Urothelium cell line (cell line): ENCODE measurements around the gene SLC35C1.

Experiments used
- DNase-seq: peaks from one replicate; pipeline ENCODE4 v3.0.0; 2011; ENCODE audit warnings: low spot score, mixed read lengths
- FAIRE-seq: peaks from 2 replicates; lab custom pipeline; 2011; peaks lifted over from hg19 to GRCh38; lab: Jason Lieb, UNC

The SLC35C1 gene

DNA sequence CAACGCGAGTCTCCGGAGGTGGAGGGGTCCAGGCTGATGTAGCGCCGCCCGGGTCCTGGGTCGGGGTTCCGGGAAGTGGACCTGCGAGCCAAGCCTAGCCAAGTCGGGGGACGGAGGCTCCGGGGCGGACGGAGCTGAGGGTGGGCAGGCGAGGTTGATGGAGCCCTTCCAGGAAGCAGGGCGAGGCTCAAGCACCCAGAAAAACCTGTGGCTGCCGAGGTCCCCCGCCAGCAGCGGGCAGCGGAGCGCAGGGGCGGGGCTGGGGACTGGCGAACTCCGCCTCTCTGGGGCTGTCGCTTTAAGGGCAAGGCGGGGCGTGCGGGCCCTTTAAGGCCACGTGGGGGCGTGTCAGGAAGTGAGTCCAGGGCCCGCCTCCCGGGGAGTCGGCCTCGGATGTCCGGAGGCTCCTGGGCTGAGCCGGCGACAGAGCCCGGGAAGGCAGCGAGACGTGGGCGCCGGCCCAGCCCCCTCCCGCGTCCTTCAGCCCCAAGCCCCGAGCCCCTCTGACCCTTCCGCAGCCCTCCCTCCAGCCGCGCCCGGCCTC is at the start of gene SLC35C1:
TSS of gene SLC35C1 (plus strand) at position 389 of the 544 bp plus-strand sequence. CDS start 653 bp downstream, outside the sequence.
- no peak for FAIRE-seq
- DNase-seq = peak; percentile 98

DNA sequence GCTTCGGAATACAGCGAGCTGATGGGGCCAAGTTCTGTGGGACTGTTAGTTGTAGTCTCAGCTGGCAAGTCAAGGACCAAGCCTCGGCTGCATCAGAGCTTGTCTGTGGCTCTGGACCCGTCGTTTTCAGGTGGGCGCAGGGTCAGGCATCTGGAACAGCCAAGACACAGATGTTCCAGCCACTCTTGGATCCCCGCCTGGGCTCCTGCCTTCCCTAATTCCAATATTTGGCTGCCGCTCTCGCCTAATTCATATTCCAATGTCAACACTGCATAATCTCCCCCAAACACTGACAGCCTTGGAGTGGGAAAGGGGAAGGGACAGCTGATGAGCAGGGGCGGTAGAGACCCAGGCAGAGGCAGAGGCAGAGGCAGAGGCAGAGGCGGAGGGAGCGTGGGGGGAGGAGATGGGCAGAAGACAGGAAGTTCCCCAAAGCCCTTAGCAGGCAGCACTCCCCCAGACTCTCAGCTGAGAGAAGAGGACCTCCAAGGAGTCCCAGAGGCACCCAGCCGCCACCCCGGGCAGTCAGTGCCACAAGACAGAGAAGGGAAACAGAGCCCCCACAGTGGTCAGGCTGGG is 49.6 kb upstream of the SLC35C1 start:
- DNase-seq (no peak), FAIRE-seq (no peak)

DNA sequence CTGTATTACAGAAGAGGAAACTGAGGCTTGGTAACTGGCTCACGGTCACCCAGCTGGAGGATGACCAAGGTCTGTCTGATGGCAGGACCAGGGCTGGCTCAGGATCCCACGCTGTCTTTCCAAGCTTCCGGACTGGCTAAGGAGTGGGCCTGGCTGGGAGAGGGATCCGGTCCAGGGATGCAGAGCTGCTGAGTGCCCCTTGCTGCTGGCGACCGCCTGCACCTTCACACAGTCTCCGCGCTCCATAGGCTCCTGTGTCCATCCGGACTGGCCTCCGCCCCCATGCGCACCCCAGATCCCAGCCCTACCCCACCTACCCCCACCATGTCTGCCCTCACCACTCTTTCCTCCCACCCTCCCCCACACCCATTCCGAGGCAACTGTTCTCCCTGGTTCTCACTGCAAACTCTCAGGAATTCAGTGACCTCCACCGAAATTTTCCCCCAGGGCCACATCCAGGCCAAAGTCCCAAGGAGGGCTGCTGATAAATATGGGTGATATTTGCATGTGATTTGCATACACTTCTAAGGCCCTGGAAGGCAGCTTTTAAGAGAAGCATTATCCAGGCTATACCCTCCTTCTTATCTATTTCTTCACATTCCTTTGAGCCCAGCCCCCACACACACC is 48.5 kb upstream of the SLC35C1 start:
- FAIRE-seq = no peak
- DNase-seq = no peak

DNA sequence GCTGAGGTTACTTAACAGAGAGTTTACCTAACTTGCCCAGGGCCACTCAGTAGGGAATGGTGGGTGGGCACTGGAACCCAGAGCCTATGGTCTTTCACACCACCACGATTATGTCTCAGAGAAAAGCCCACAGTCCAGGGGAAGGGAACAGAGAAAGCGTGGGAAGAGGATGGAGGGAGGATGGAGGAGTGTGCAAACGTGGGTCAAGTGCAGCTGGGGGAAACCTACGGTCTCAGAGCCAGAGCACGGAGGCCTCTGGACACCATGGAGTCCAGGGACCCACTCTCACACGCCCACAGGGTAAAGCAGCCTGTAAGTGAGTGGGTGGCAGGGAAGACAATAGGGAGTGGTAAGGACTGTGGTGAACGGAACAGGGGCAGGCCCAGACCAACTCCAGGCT is 47.3 kb upstream of the SLC35C1 start:
- FAIRE-seq = no peak

DNA sequence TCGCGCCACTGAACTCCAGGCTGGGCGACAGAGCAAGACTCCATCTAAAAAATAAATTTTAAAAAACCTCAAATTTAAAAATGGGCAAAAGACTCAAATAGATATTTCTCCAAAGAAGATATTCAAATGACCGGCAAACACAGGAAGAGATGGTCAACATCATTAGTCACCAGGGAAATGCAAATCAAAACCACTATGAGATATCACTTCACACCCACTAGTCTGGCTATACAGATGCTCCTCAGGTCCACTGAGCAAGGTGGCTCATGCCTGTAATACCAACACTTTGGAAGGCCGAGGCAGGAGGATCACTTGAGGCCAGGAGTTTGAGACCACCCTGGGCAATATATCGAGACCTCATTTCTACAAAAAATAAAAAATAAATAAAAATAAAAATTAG is 43.3 kb upstream of the SLC35C1 start:
- DNase-seq = no peak
- FAIRE-seq = no peak

More for the DNA sequence above, 47.3 kb upstream of the SLC35C1 start:
- DNase-seq = no peak

DNA sequence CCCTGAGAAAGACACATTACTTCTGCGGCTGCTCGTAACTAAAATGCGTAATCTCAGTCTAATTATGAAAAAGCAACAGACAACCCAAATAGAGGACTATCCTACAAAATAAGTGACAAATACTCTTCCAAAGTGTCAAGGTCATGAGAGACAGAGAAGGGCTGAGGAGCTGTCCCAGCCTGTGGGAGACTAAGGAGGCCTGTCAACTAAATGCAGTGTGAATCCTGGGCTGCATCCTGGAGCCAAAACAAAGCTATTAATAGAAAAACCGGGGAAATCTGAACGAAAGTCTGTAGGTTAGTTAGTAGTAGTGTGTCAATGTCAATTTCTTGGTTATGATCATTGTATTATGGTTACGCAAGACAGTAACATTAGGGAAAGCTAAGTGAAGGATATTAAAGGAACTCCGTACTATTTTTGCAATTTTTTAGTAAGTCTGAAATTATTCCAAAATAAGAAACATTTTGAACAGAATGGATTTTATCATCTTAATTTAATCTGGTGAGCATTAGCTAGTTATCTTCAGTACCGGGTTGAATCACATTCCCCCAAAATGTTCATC is 39.8 kb upstream of the SLC35C1 start:
- FAIRE-seq (no peak), DNase-seq (no peak)

DNA sequence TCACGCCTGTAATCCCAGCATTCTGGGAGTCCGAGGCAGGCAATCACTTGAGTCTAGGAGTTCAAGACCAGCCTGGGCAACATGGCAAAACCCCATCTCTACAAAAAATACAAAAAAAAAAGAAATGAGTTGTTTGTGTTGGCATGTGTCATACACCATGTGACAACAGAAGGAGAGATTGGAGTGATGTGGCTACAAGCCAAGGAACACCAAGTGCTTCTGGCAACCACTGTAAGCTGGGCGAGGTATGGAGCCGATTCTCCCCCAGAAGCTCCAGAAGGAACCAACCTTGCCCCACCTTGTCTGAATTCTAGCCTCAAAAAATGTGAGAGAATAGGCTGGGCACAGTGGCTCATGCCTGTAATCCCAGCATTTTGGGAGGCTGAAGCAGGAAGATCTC is 39.1 kb upstream of the SLC35C1 start:
- DNase-seq = no peak
- FAIRE-seq = no peak

DNA sequence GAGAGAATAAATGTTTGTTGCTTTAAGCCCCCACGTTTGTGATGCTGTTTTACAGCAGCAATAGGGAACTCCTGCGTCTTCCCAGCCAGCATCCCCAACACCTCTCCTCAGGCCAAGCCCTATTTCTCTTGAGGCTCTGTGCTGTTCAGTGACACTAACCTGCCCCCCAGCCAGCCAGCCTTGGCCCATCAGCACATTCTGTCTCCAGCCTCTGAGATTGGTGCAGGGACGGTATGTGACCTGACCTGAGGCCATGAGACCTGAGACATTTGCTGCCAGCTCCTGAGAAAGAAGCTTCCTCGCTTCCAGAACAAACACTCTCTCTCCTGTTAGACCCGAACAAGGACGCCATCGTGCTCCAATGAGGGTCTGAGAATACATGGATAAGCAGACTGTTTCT is 38.5 kb upstream of the SLC35C1 start:
- FAIRE-seq (no peak), DNase-seq (no peak)

DNA sequence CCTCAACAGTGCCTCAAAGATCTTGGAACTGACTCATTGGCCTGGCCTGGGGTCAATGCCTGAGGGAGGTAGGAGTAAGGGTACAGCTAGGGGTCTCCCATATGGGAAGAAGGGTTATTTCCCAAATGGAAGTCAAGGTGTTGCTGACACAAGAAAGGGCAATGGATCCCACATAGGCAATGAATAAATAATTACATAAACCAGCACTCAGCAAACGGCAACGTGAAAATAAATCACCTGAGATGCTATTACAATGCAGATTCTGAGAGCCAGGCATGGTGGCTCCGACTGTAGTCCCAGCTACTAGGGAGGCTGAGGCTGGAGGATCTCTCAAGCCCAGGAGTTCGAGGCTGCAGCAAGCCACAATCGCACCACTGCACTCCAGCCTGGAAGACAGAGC is 36.5 kb upstream of the SLC35C1 start:
- DNase-seq (no peak), FAIRE-seq (no peak)

DNA sequence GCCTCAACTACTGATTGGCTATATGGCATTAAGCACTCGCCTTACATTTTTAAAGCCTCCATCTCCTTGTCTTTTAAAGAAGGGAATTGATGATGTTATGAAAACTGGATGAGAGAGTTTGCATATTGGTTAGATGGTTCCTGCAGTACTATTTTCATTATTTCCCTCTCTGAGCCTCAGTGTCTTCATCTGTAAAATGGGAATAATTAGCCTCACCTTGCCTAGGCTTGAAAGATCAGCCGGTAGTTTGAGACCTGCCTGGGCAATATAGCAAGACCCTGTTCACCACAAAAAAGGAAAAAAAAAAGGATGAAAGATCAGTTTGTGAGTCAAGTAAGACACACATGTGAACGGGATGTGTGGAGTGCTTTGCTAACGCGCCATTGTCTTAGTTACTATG is 35.0 kb upstream of the SLC35C1 start:
- DNase-seq (no peak), FAIRE-seq (no peak)

DNA sequence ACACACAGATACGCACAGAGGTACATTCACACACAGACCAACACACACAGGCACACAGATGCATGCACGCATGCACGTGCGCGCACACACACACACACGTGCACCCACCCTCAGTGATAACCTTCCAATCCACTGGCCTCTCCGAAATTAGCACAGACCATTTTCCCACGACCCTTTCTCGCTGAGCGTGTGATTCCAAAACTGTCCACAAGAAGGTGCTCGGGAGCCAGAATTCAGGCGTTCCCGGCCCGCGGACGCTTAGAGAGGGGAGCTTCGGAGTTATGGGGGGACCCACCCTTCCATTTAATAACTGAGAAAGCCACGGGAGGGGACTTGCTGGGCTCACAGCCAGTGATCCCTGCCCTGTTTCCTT is 33.8 kb upstream of the SLC35C1 start:
- FAIRE-seq (peak; percentile 91), DNase-seq (peak; percentile 71)

DNA sequence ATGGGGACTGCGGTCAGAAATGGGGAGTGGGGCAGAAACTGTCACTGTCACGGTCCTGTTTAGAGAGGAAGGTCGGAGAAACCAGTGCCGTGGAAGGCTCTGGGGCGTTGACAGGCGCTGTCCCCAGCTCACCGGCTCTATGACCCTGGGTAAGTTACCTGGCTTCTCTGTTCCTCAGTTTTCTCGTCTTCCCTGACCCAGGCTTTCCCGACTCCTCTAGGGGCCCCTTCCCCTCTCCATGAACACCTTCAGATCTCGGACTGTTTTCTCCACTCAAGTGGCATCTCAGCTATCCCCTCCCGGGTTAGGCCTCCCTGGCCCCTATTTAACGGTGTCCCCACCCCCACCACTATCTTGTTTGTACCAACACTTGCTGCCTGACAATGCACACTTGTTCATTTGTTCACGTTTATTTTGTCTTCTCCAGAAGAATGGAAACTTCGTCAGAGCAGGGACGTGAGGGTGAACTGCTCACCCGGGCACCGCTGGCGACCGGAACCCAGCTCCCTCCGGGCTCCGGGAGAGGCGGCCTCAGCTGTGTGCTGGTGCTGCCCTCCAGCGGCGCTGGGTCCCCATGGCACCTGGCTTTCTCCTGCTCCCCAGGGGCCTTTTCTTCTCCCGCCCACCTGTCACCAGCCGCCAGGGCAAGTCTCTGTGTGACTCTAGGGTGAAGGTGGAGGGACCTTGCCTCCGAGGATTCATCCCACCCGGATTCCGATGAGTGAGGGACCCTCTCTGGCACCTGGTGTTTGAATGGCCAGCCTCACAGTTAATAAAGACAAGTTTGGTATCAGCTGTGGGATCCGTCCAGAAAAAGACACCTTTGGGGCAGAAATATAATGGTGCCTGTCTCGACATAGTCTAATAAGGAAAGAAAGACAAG is 33.1 kb upstream of the SLC35C1 start:
- DNase-seq = peak; percentile 95
- peak; percentile 86 for FAIRE-seq

DNA sequence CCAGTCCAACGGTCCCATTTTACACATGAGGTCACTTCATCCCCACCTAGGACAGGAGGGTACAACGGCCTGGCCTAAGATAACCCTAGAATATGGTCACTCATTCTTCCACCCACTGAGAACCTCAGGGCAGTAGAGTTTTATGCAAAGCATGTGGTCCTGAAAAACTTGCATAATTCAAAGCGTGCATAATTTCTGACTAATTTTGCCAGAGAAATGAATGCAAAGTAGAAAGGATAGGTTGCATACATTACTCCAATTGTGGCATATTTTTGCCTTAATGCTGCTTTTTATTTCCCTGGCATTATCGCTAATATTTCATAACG is 32.5 kb upstream of the SLC35C1 start:
- DNase-seq (no peak), FAIRE-seq (no peak)

DNA sequence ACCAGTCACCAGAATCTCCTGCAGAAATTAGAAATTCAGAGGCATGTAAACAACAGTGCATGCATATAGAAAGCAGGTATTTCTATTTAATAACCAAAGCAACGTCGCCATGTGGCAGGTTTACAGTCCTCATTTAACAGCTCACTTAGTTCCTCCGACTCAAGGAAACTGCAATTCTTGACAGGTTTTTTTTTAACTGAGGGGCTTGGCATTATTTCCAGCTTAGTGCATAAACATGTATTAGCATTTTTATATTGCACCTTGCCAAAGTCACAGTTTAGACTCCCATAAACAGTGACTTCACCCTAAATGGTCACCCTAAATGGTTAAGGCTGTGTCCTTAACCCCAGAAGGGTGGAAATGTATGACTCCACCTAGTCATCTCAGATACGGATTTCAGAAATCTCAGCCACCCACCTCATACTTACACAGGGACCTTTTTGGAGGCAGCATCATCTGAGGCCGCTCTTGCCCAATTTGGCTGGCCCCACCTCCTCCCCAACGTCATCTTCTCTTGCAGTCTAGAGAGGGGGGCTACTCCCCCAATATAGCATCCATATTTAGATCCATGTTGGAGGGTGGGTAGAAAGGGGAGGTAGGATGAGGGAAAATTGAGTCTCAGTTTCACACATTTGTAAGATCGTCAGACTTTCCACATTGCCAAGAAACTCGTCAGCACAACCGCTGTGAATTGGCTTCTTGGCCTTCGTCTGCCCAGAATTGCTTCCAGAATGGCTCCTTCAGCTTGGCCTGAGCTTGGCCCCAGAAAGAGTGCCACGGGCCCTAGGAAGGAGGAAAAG is 31.8 kb upstream of the SLC35C1 start:
- FAIRE-seq (no peak), DNase-seq (no peak)

DNA sequence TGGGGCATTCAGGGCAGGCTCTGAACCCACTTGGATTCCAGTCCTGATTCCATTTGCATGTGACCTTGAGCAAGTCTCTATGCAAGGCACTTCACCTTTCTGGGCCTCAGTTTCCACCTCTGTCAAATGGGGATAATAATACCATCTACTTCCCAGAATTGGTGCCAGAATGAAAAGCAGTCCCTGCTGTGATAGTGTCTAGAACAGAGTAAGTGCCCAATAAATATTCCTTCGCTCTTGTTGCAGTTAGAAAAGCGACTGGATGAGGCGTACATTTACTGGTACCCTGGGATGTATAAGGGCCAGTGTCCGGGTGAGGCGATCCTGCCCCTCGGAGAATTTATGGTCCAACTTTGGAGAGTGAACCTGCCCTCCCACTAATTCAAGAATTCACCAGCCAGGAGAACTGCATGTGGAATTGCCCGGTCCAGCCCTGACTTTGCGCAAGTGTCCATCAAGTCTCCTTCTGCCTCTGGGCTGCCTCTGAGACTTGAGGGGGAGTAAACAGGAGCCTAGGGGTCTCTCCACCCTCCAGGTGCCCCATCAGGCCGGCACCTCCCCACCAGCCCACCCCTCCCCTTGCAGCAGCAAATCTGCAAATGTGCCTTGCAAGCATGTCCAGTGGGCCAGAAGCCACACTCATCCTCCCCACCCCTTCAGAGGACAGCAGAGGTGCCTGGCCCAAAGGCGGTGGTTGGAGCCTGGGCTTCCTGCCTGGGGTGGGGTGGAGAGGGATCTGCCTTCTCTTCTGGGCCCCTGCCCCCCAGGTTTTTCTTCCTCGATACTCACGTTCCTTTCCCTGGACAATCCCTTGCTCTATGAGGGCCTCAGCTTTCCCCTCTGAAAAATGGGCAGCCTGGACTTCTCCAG is 30.9 kb upstream of the SLC35C1 start:
- no peak for FAIRE-seq
- DNase-seq = no peak

DNA sequence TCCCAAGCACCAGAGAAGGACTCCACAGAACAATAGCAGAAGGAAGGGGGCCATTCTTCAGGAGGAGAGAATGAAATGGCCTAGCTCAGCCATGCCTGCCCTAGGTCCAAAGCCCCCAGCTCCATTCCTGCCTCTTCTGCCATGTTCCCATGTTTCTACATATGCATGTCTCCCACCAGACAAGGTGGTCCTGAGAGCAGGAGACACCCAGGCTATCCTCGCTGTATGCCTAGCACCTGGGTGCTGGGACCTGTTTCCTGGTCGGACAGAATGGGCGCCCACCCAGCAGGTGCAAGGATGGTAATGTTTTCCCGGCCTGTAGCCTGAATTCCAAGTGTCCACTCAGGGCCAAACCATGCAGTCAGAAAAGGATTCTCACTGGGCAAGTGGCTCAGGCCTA is 30.2 kb upstream of the SLC35C1 start:
- FAIRE-seq (no peak), DNase-seq (no peak)

DNA sequence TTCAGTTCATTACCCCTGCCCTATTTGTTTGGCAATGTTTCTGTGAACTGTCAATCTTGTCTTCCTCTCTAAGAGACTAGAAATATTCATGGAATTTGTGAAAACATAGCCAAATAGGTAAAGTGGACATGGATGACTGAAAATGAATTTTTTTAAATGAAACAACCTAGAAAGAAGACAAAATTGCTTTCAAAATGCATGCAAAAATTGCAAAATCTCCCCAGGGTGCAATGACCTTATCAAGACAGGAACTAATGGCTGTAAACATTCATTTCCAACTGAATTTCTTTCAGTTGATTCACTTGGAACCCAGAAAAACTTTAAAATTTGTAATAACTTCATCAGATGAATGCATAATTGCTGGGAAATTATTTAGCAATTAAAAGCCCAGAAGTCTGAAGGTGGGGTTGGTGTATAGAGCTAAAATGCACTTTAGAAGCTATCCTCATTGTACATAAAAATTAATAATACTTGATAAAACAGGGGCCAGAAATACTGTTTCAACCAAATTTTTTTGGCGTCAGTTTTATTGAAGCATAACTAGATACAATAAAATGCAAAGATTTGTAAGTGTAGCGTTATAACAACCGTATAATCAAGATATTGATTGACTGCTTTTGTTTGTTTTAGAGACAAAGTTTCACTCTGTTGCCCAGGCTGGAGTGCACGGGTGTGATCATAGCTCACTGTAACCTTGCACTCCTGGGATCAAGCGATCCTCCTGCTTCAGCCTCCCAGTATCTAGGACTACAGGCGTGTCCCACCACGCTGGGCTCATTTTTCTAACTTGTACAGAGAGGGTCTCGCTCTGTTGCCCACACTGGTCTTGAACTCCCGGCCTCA is 27.6 kb upstream of the SLC35C1 start:
- DNase-seq (no peak), FAIRE-seq (no peak)

DNA sequence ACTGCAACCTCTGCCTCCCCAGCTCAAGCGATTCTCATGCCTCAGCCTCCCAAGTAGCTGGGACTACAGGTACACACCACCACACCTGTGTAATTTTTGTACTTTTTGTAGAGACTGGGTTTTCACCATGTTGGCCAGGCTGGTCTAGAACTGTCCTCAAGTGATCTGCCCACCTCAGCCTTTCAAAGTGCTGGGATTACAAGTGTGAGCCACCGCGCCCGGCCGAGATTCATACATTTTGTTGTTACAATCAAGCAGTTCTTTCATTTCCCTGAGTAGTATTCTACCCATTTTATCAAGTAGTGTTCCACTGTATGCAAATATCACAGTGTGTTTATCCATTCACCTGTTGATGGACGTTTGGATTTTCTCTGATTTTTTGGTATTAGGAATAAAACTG is 26.6 kb upstream of the SLC35C1 start:
- no peak for DNase-seq
- no peak for FAIRE-seq

DNA sequence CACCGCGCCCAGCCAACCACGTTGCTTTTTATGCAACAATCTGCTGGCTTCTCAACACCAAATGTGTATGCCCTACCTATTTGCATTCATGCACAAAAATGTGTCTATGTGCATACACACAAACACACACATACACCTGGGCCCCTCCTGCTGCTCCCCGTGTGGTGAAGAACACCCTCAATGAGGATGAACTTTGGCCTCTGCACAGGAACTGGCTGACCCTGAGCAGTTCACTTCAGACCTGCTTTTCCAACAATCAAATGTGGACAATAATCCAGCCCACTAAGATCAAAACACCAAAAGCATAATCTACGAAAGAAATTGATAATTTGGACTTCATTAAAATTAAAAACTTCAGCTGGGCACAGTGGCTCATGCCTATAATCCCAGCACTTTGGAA is 25.3 kb upstream of the SLC35C1 start:
- FAIRE-seq = no peak
- DNase-seq = no peak
